Subcutaneous adipose tissue (tissue), 4 donors: ENCODE data around the gene ZNF507. TPM values are rescaled to one million over a fixed set of nuclear protein-coding genes. Genes with fewer than 3 reads are reported as not detected.

Experiments used
- total RNA-seq, 4 donors: library from RNA; depleted of rRNA; stranded (reverse); fragments of >200 nt; gene quantifications; one replicate each; pipeline ENCODE4 v1.1.0, GENCODE V29; 2016
- TF ChIP-seq, protein P1 (sequence below): fragments of 450-650 bp; IDR thresholded peaks from one replicate; pipeline ENCODE4 v1.5.1; 2016; ENCODE audit warnings: low read depth, mild to moderate bottlenecking, control low read depth, antibody characterized with exemption, moderate library complexity

The ZNF507 gene
- total RNA-seq, 4 donors from 2014 or later, result 14.1 to 22.0 (median 20.3) TPM

DNA sequence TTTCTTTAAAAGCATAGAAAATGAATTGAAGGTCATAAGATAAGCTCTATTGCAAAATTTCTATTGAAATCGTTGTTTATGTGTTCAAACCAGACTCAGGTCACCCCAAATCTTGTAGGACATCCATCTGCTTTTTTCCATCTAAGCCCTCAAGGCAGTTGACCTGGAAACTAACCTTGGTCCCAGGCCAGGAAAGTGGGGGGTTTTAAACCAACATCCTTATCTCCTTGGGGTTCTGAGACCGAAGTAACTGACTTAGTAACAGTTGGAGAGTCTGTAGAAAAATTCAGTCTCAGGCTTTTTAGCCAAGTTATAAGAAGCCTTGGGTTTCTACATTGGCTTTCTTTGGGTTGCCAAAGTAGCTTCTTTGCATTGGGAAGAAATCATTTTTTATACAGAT is 23.4 kb downstream of the ZNF507 start:
- TF ChIP-seq, protein P1, sequence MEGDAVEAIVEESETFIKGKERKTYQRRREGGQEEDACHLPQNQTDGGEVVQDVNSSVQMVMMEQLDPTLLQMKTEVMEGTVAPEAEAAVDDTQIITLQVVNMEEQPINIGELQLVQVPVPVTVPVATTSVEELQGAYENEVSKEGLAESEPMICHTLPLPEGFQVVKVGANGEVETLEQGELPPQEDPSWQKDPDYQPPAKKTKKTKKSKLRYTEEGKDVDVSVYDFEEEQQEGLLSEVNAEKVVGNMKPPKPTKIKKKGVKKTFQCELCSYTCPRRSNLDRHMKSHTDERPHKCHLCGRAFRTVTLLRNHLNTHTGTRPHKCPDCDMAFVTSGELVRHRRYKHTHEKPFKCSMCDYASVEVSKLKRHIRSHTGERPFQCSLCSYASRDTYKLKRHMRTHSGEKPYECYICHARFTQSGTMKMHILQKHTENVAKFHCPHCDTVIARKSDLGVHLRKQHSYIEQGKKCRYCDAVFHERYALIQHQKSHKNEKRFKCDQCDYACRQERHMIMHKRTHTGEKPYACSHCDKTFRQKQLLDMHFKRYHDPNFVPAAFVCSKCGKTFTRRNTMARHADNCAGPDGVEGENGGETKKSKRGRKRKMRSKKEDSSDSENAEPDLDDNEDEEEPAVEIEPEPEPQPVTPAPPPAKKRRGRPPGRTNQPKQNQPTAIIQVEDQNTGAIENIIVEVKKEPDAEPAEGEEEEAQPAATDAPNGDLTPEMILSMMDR, result no peak

GRCh38 chr19:32372726-32373517 is 27.5 kb downstream of the ZNF507 start:
- TF ChIP-seq, protein P1, result no peak

DNA sequence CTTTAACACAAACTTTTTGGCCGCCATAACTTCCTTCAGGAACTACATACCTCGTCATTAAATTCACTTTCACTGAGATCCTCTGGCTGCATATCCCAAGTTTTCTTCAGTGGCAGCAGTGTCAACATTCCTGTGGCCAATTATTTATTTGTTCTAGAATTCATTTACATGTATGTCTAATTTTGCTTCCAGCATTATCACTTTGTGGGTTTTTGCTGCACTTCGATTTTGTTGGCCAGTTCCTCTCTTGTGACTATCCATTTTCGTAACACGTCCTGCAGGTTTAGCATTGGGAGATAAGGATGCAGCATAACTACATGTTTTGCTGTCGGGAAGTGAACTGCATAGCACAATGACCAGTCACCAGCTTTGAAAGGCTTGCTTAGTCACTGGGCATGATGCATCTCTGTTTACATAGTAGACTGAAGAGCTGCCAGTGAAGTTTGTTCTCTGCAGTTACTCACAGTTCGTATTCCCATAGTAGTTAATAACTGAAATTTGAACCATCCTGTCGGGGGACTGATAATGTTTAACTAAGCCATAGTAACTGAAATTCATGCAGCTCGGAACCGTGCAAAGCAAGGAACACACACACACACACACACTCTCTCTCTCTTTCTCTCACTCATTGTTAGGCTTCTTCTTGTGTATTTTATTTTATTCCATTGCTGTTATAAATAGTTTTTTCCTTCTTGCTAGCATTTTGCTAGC is 28.3 kb downstream of the ZNF507 start:
- TF ChIP-seq, protein P1, result no peak

- TF ChIP-seq, protein P1, result no peak
Measured at GRCh38 chr19:32380269-32380668, 34.9 kb downstream of the ZNF507 start.

DNA sequence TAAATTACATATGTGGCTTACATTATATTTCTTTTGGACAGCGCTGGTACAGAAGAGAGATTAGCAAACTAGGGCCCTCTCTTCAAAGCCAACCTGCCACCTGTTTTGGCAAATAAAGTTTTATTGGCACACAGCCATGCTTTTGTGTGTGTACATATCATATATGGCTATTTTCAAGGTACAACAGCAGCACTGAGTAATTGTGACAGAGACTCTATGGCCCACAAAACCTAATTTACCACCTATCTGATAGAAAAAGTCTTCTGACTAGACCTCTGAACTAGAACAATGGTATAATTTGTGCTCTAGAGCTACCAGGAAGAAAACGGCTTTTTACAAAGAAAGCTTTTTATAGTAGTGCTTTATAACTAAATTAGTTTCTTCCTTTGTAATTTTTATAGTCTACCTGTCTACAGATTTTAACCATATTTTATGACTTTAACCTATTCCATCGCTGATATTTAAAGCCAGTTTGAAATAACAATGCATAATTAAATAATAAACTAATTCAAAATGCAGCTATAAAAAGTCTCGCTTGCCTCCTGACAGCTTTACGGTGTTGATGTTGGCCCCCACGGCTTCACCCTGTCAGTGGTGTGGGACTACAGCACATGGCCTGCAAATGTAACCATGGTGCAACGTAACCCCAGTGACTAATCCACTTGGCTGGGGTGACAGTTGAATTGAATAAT is 42.4 kb downstream of the ZNF507 start:
- TF ChIP-seq, protein P1, result no peak

DNA sequence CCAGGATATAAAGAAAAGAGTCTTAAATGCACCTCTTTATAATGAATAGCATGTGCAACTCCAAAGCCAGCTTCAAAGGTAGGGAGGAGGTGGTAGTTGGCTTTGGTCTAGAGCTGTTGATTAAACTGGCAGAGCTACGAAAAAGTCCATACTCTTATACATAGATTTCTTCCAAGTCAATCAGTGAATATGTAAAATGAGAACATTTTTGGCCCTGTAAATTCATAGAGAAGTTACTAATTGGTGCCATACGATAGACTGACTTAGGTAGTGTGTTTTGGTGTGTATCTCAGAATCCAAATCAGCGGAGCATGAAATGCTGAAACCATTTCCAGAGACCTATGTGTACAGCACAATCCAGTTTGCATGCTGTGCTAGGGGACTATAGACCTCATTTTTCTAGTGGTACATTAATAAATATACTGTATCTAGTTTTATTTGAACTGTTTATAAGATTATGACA is 43.0 kb downstream of the ZNF507 start:
- TF ChIP-seq, protein P1, result no peak

DNA sequence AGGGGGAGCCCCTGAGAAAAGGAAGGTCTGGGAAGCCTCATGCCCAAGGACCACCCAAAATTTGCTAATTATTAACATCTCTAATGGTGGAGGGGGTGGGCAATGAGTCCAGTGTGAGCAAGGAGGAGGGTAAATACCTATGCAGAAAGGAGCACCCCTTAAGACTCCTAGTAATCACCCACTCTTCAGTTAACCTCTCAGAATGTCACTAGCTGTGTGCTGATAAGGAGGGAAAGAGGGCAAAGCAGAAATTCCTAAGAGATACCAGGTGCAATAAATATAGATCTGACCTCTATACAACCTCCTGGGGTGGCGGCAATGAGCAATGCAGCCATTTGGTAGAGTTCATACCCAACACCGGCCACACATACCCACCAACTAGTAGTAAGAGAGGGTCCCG is 47.5 kb downstream of the ZNF507 start:
- TF ChIP-seq, protein P1, result no peak
